ENCODE results near the gene DNAH17.

DNA sequence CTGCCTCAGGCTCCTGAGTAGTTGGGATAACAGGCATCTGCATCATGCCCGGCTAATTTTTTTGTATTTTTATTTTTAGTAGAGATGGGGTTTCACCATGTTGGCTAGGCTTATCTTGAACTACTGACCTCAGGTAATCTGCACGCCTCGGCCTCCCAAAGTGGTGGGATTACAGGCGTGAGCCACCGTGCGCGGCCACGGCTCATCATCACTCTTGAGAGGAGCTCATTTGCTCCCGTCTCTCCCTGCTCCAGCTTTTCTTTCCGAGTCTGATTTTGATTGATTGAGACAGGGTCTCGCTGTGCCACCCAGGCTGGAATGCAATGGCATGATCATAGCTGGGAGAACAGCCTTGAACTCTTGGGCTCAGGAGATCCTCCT lies 186.2 kb downstream of the DNAH17 start:
- TF ChIP-seq ZNF23 (tag by site-specific recombination; IDR thresholded peaks at IDR 0.05; ENCODE audit: borderline replicate concordance) (no peak), ZNF175 (tag by site-specific recombination; IDR thresholded peaks at IDR 0.05) (no peak), ZBTB1 (tag by site-specific recombination; IDR thresholded peaks at IDR 0.05) (no peak), ZNF701 (tag by site-specific recombination; IDR thresholded peaks at IDR 0.05) (no peak), ZBTB48 (tag by site-specific recombination; IDR thresholded peaks at IDR 0.05) (no peak)
- TF ChIP-seq, protein P1, sequence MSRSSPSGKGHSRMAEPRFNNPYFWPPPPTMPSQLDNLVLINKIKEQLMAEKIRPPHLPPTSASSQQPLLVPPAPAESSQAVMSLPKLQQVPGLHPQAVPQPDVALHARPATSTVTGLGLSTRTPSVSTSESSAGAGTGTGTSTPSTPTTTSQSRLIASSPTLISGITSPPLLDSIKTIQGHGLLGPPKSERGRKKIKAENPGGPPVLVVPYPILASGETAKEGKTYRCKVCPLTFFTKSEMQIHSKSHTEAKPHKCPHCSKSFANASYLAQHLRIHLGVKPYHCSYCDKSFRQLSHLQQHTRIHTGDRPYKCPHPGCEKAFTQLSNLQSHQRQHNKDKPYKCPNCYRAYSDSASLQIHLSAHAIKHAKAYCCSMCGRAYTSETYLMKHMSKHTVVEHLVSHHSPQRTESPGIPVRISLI (tag by site-specific recombination; IDR thresholded peaks at IDR 0.05), result no peak

All from HEK293 (cell line).